CD4-positive, CD25-positive, alpha-beta regulatory T cell (primary cell): ENCODE measurements around the gene FAM162B. TPM values are rescaled to one million over a fixed set of nuclear protein-coding genes. Genes with fewer than 3 reads are reported as not detected.

Experiments used
- ATAC-seq, 2 donors: fragments of 150-1000 bp; cut with Tn5 transposase; one replicate each; pipeline ENCODE4 v1.10.0; 2021; ENCODE audit warnings: low read depth in 2 of 2, moderate number of reproducible peaks in 2 of 2, moderate library complexity in 1 of 2
- DNase-seq, 3 donors: peaks; one replicate each; pipeline versions ENCODE4 v3.0.0 to v3.0.0-alpha.2; 2012 to 2022; ENCODE audit warnings: mixed read lengths in 1 of 3
- H3K27ac ChIP-seq: one replicate; pipeline ENCODE4 v1.7.0; 2013; ENCODE audit warnings: mild to moderate bottlenecking, low read length; ENCODE audit not compliant: insufficient read depth, poor library complexity, severe bottlenecking
- H3K27me3 ChIP-seq: one replicate; pipeline ENCODE4 v1.7.0; 2013; ENCODE audit warnings: low read length; ENCODE audit not compliant: control insufficient read depth, insufficient read depth
- H3K36me3 ChIP-seq: one replicate; pipeline ENCODE4 v1.7.0; 2013; ENCODE audit warnings: mild to moderate bottlenecking, low read length, moderate library complexity; ENCODE audit not compliant: control insufficient read depth, insufficient read depth
- H3K4me1 ChIP-seq: 2 replicates; pipeline ENCODE4 v1.7.0; 2013; ENCODE audit warnings: mild to moderate bottlenecking, low read length; ENCODE audit not compliant: insufficient read depth, control insufficient read depth, poor library complexity, severe bottlenecking
- H3K4me3 ChIP-seq: one replicate; pipeline ENCODE4 v1.7.0; 2013; ENCODE audit warnings: low read depth, mild to moderate bottlenecking, low read length, moderate library complexity
- H3K9me3 ChIP-seq, 2 experiments: 1 replicate in 1 of 2; 2 replicates in 1 of 2; pipeline ENCODE4 v1.7.0; 2013; ENCODE audit warnings: low read length in 2 of 2, mild to moderate bottlenecking in 1 of 2, moderate library complexity in 1 of 2; ENCODE audit not compliant: control insufficient read depth in 2 of 2
- H3K27ac Mint-ChIP-seq, 3 donors: one replicate each; pipeline ENCODE4 v1.8.0; 2020 to 2022; ENCODE audit warnings: mild to moderate bottlenecking in 3 of 3, mixed read lengths in 3 of 3, moderate library complexity in 2 of 3
- H3K27me3 Mint-ChIP-seq: one replicate; pipeline ENCODE4 v1.8.0; 2022; ENCODE audit warnings: mild to moderate bottlenecking, mixed read lengths
- H3K36me3 Mint-ChIP-seq: one replicate; pipeline ENCODE4 v1.8.0; 2020; ENCODE audit warnings: mixed read lengths
- H3K4me1 Mint-ChIP-seq, 4 donors: one replicate each; pipeline ENCODE4 v1.8.0; 2020 to 2022; ENCODE audit warnings: mixed read lengths in 4 of 4, mild to moderate bottlenecking in 1 of 4
- H3K4me3 Mint-ChIP-seq, 4 donors: one replicate each; pipeline ENCODE4 v1.8.0; 2020 to 2022; ENCODE audit warnings: mild to moderate bottlenecking in 4 of 4, mixed read lengths in 4 of 4, moderate library complexity in 3 of 4
- H3K9me3 Mint-ChIP-seq, 7 donors: one replicate each; pipeline ENCODE4 v1.8.0; 2020 to 2022; ENCODE audit warnings: mixed read lengths in 7 of 7, mild to moderate bottlenecking in 3 of 7, moderate library complexity in 2 of 7
- polyA plus RNA-seq, 4 donors: library from polyadenylated mRNA; unstranded; fragments of 300-500 nt; fragmentation: Illumina TruSeq; gene quantifications; one replicate each; pipeline ENCODE4 v1.2.3, GENCODE V29; 2021
- total RNA-seq: library from RNA; stranded (reverse); gene quantifications from one replicate; pipeline ENCODE4 v1.2.3, GENCODE V29; 2022

FAM162B gene
- total and polyA plus RNA-seq, 5 donors from 2014 or later, result not detected

GRCh38 chr6:116779573-116780164 is 14.2 kb upstream of the FAM162B start:
- Mint-ChIP-seq H3K27ac (no peak overlapping the region), H3K9me3 (peaks cover 0 to 2% (median 0%) of the 10 kb centered on the region in 7 donors), H3K4me3 (no peak overlapping the region), H3K4me1 (no peaks in the 10 kb centered on the region), H3K27me3 (peaks cover 9% of the 10 kb centered on the region), H3K36me3 (no peaks in the 10 kb centered on the region)
- peak in 1 of 3 donors; percentile 29 for DNase-seq
- ATAC-seq, result no peak
- Histone ChIP-seq H3K27ac (no peak overlapping the region), H3K9me3 (no peaks in the 10 kb centered on the region), H3K36me3 (no peaks in the 10 kb centered on the region), H3K27me3 (no peaks in the 10 kb centered on the region), H3K4me3 (no peak overlapping the region), H3K4me1 (no peaks in the 10 kb centered on the region)

GRCh38 chr6:116773886-116774285 is 8.4 kb upstream of the FAM162B start:
- no peak for DNase-seq
- peaks cover 24% of the 10 kb centered on the region for H3K27me3 Mint-ChIP-seq
- no peaks in the 10 kb centered on the region for H3K27me3 ChIP-seq

GRCh38 chr6:116772450-116772849 is 6.9 kb upstream of the FAM162B start:
- DNase-seq, result no peak

More at GRCh38 chr6:116773886-116774285, 8.4 kb upstream of the FAM162B start:
- Mint-ChIP-seq H3K36me3 (no peaks in the 10 kb centered on the region), H3K9me3 (peaks cover 0 to 3% (median 0%) of the 10 kb centered on the region in 7 donors), H3K4me1 (no peaks in the 10 kb centered on the region), H3K4me3 (no peak overlapping the region), H3K27ac (no peak overlapping the region)
- Histone ChIP-seq H3K27ac (no peak overlapping the region), H3K4me1 (no peaks in the 10 kb centered on the region), H3K9me3 (no peaks in the 10 kb centered on the region), H3K4me3 (no peak overlapping the region), H3K36me3 (no peaks in the 10 kb centered on the region)
- ATAC-seq, result no peak

GRCh38 chr6:116767715-116768114 is 2.2 kb upstream of the FAM162B start:
- Mint-ChIP-seq H3K4me1 (peaks cover 0 to 14% (median 1%) of the 10 kb centered on the region in 4 donors), H3K27ac (no peak overlapping the region), H3K4me3 (no peak overlapping the region), H3K36me3 (peaks cover 4% of the 10 kb centered on the region), H3K27me3 (peaks cover 64% of the 10 kb centered on the region), H3K9me3 (peaks cover 0 to 8% (median 0%) of the 10 kb centered on the region in 7 donors)
- DNase-seq (no peak), ATAC-seq (no peak)
- peaks cover 28% of the 10 kb centered on the region for H3K27me3 ChIP-seq
- no peaks in the 10 kb centered on the region for H3K36me3 ChIP-seq
- no peak overlapping the region for H3K27ac ChIP-seq
- H3K4me3 ChIP-seq, result no peak overlapping the region
- H3K9me3 ChIP-seq, result no peaks in the 10 kb centered on the region
- H3K4me1 ChIP-seq, result peaks cover 11% of the 10 kb centered on the region

More at GRCh38 chr6:116772450-116772849, 6.9 kb upstream of the FAM162B start:
- Histone ChIP-seq H3K27me3 (no peaks in the 10 kb centered on the region), H3K4me1 (no peaks in the 10 kb centered on the region), H3K27ac (no peak overlapping the region), H3K36me3 (no peaks in the 10 kb centered on the region), H3K4me3 (no peak overlapping the region), H3K9me3 (no peaks in the 10 kb centered on the region)
- Mint-ChIP-seq H3K27me3 (peaks cover 32% of the 10 kb centered on the region), H3K4me1 (no peaks in the 10 kb centered on the region), H3K9me3 (peaks cover 0 to 3% (median 0%) of the 10 kb centered on the region in 7 donors), H3K4me3 (no peak overlapping the region), H3K27ac (no peak overlapping the region), H3K36me3 (no peaks in the 10 kb centered on the region)
- ATAC-seq, result no peak

- peaks cover 0 to 8% (median 0%) of the 10 kb centered on the region in 7 donors for H3K9me3 Mint-ChIP-seq
- Histone ChIP-seq H3K27me3 (peaks cover 37% of the 10 kb centered on the region), H3K36me3 (no peaks in the 10 kb centered on the region), H3K9me3 (no peaks in the 10 kb centered on the region), H3K4me3 (no peak overlapping the region), H3K27ac (no peak overlapping the region), H3K4me1 (peaks cover 11% of the 10 kb centered on the region)
- DNase-seq (no peak), ATAC-seq (no peak)
- no peak overlapping the region for H3K27ac Mint-ChIP-seq
- H3K36me3 Mint-ChIP-seq, result peaks cover 4% of the 10 kb centered on the region
- peaks cover 0 to 14% (median 1%) of the 10 kb centered on the region in 4 donors for H3K4me1 Mint-ChIP-seq
- peaks cover 64% of the 10 kb centered on the region for H3K27me3 Mint-ChIP-seq
- H3K4me3 Mint-ChIP-seq, result peak overlapping the region in 1 of 4 donors; percentile 74
These were observed 1.1 kb upstream of the FAM162B start for GRCh38 chr6:116766506-116767176.

GRCh38 chr6:116764629-116764960 is 924 bp downstream of the FAM162B start:
- H3K27ac ChIP-seq, result no peak overlapping the region
- peaks cover 40% of the 10 kb centered on the region for H3K27me3 ChIP-seq
- H3K4me3 ChIP-seq, result no peak overlapping the region
- Mint-ChIP-seq H3K36me3 (peaks cover 4% of the 10 kb centered on the region), H3K27ac (no peak overlapping the region), H3K4me3 (peak overlapping the region in 2 of 4 donors; percentile 33 to 43), H3K4me1 (peaks cover 0 to 14% (median 1%) of the 10 kb centered on the region in 4 donors), H3K9me3 (peaks cover 0 to 7% (median 0%) of the 10 kb centered on the region in 7 donors), H3K27me3 (peaks cover 63% of the 10 kb centered on the region)
- H3K4me1 ChIP-seq, result peaks cover 11% of the 10 kb centered on the region
- ATAC-seq (peak in 1 of 2 donors; percentile 8), DNase-seq (no peak)
- no peaks in the 10 kb centered on the region for H3K36me3 ChIP-seq
- no peaks in the 10 kb centered on the region for H3K9me3 ChIP-seq

GRCh38 chr6:116763906-116764628 is 1.5 kb downstream of the FAM162B start:
- Mint-ChIP-seq H3K9me3 (peaks cover 0 to 7% (median 0%) of the 10 kb centered on the region in 7 donors), H3K36me3 (peaks cover 4% of the 10 kb centered on the region), H3K4me3 (no peak overlapping the region), H3K4me1 (peaks cover 0 to 14% (median 1%) of the 10 kb centered on the region in 4 donors), H3K27me3 (peaks cover 59% of the 10 kb centered on the region), H3K27ac (no peak overlapping the region)
- Histone ChIP-seq H3K27ac (no peak overlapping the region), H3K4me1 (peaks cover 11% of the 10 kb centered on the region), H3K4me3 (no peak overlapping the region), H3K9me3 (no peaks in the 10 kb centered on the region), H3K27me3 (peaks cover 40% of the 10 kb centered on the region), H3K36me3 (no peaks in the 10 kb centered on the region)
- DNase-seq, result no peak
- no peak for ATAC-seq
